Hair follicular keratinocyte (primary cell): ENCODE results near the gene VNN1. TPM values are rescaled to one million over a fixed set of nuclear protein-coding genes. Genes with fewer than 3 reads are reported as not detected.

Source experiments
- total RNA-seq: library from RNA; depleted of rRNA; stranded (reverse); fragments of >200 nt; gene quantifications from 2 replicates; pipeline ENCODE4 v1.2.3, GENCODE V29; 2015

Gene VNN1, protein sequence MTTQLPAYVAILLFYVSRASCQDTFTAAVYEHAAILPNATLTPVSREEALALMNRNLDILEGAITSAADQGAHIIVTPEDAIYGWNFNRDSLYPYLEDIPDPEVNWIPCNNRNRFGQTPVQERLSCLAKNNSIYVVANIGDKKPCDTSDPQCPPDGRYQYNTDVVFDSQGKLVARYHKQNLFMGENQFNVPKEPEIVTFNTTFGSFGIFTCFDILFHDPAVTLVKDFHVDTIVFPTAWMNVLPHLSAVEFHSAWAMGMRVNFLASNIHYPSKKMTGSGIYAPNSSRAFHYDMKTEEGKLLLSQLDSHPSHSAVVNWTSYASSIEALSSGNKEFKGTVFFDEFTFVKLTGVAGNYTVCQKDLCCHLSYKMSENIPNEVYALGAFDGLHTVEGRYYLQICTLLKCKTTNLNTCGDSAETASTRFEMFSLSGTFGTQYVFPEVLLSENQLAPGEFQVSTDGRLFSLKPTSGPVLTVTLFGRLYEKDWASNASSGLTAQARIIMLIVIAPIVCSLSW
- total RNA-seq = 0.46 and 0.70 TPM in 2 replicates

DNA sequence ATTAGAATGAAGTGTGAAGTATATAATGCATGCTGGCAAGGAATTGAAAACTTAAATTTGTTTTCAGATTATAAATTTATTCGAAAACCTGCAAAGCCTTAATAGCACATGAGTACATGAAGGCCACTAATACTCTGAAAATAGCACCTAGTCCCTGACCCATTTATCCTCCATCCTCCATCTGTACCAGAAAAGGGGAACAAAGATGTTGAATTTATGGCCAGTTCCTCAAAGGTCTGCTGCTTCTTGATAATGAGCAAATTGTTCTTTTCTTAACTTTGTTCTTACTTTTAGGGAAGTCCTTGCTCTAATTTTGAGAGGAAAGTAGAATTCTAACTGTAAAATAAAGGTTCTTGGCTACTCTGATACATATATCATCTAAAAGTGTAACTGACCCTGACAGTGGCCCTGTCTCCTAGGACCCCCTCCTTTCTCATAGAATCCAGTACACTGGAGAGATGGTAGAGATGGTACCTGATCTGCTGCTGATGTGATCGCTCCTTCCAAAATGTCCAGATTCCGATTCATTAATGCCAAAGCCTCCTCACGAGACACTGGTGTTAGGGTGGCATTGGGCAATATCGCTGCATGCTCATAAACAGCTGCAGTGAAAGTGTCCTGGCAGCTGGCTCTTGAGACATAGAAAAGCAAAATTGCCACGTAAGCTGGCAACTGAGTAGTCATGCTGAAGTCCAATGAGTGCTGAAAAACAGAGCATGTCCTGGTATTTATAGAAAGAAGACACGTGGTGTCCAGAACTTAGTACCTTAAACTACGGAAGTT is at the start of gene VNN1:
Gene VNN1 (minus strand): TSS at position 704 of the 783 bp plus-strand sequence. CDS start 20 bp downstream, at position 684.

DNA sequence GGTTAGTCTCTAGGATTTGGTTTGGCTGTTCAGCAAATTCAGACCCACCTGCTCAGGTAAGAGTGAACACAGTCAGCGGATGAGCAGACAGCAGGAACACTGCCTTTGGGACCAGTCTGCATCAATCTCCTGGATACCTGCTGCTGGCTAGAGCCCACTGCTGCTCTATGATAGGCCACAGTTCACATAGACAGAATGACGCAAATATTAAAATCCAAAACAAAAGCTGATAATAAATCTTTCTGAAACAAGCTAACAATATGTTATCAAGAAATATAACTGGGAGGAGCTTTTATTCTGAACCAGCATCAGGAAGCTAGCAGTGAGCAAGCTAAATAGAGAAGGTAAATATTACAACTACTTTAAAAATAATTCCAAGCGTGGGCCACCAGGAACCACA is 54.8 kb downstream of the VNN1 start, which contains the start of gene TAAR1:
Gene TAAR1 (minus strand): TSS at position 101 of the 400 bp plus-strand sequence. CDS start 13,179 bp downstream, outside the sequence.

Other genes starting within 250 kb of the VNN1 start
- gene STX7, start 200.9 kb downstream of the VNN1 start, total RNA-seq = 26.2 and 34.4 TPM in 2 replicates
- gene TAAR9, start 175.8 kb downstream of the VNN1 start, total RNA-seq = not detected in 2 replicates
- not detected in 2 replicates for gene TAAR8, start 161.4 kb downstream of the VNN1 start, total RNA-seq
- gene TAAR6, start 143.7 kb downstream of the VNN1 start, total RNA-seq = not detected in 2 replicates
- not detected in 2 replicates for gene TAAR5, start 124.3 kb downstream of the VNN1 start, total RNA-seq
- gene TAAR2, start 89.8 kb downstream of the VNN1 start, total RNA-seq = not detected in 2 replicates
- gene TAAR1, start 54.9 kb downstream of the VNN1 start, total RNA-seq = not detected in 2 replicates
- not detected in 2 replicates for gene VNN2, start 43.8 kb upstream of the VNN1 start, total RNA-seq
- gene SLC18B1, start 84.6 kb upstream of the VNN1 start, total RNA-seq = 10.3 and 16.2 TPM in 2 replicates
- 3,386 and 3,476 TPM in 2 replicates for gene RPS12, start 100.5 kb upstream of the VNN1 start, total RNA-seq